Subcutaneous adipose tissue (tissue), 4 donors: Measurements from ENCODE around the gene PCCB. TPM values are rescaled to one million over a fixed set of nuclear protein-coding genes. Genes with fewer than 3 reads are reported as not detected.

Experiments used
- total RNA-seq, 4 donors: library from RNA; depleted of rRNA; stranded (reverse); fragments of >200 nt; gene quantifications; one replicate each; pipeline ENCODE4 v1.1.0, GENCODE V29; 2016
- TF ChIP-seq, protein P1 (sequence below): fragments of 450-650 bp; IDR thresholded peaks from one replicate; pipeline ENCODE4 v1.5.1; 2016; ENCODE audit warnings: low read depth, mild to moderate bottlenecking, control low read depth, antibody characterized with exemption, moderate library complexity

The PCCB gene
- total RNA-seq, 4 donors from 2014 or later, result 28.2 to 52.2 (median 29.2) TPM

DNA sequence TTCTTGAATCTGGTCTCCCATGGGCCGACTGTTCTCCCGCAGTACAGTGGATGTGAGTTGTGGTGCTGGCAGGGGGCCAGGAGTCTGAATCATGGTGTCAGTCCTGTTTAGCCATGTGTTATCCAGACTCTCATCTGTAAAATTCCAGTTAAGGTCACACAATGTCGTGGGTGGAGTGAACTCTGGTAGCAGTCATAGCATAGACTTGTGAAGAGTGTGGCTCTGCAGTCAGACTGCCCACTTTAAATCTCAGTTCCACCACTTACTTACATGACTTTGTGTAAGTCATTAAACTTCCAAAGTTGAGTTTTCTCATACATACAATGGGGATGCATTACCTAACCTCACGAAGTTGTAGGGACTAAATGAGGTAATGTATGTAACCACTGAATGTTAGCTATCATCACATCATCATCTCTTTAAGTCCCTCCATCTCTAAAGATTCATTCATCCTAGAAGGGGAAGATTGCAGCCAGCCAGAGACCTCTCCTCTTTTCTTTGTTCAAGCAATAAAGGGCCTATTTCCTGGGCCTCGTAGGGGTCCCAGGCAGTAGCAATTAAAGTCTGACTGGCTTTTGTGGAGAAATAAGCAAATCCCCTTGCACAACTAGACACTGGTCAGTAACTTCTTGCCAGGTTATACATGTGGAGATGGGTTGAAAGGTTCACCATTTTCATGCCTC lies 93.9 kb downstream of the PCCB start:
- TF ChIP-seq, protein P1, sequence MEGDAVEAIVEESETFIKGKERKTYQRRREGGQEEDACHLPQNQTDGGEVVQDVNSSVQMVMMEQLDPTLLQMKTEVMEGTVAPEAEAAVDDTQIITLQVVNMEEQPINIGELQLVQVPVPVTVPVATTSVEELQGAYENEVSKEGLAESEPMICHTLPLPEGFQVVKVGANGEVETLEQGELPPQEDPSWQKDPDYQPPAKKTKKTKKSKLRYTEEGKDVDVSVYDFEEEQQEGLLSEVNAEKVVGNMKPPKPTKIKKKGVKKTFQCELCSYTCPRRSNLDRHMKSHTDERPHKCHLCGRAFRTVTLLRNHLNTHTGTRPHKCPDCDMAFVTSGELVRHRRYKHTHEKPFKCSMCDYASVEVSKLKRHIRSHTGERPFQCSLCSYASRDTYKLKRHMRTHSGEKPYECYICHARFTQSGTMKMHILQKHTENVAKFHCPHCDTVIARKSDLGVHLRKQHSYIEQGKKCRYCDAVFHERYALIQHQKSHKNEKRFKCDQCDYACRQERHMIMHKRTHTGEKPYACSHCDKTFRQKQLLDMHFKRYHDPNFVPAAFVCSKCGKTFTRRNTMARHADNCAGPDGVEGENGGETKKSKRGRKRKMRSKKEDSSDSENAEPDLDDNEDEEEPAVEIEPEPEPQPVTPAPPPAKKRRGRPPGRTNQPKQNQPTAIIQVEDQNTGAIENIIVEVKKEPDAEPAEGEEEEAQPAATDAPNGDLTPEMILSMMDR, result no peak

GRCh38 chr3:136346486-136346885 lies 96.3 kb downstream of the PCCB start:
- TF ChIP-seq, protein P1, result no peak

- TF ChIP-seq, protein P1, result no peak
These were observed 100.0 kb downstream of the PCCB start for GRCh38 chr3:136350132-136350531.

GRCh38 chr3:136350557-136350956 lies 100.4 kb downstream of the PCCB start:
- TF ChIP-seq, protein P1, result no peak

DNA sequence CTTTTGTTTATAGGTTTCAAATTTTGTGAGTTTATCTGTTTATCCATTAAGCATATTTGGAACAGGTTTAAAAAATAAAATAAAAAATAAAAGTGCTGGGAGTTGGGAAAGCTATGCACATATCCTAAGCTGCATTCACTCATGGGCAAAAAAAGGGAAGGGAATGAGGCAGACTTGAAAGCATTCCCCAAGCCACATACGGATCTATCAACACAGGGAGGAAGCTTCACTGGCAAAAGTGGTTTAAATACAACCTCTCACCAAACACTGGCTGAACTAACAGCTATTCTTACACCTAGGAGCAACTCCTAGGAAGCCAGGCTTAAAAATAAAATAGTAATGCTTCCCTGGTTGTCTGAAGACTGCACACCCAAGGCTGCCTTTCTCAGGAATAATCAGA lies 101.2 kb downstream of the PCCB start:
- TF ChIP-seq, protein P1, result no peak

GRCh38 chr3:136351905-136352304 lies 101.8 kb downstream of the PCCB start:
- TF ChIP-seq, protein P1, result no peak

- TF ChIP-seq, protein P1, result no peak
These were observed 103.3 kb downstream of the PCCB start for GRCh38 chr3:136353461-136353860.
